ENCODE results near the gene OST4. TPM values are rescaled to one million over a fixed set of nuclear protein-coding genes. Genes with fewer than 3 reads are reported as not detected.
A peak's percentile ranks its signal among the peaks of the same experiment; 100 is the strongest.

The OST4 gene
- total and polyA plus RNA-seq, 9 donors = 201 to 588 (median 279) TPM

GRCh38 chr2:27086090-27086723 lies 14.8 kb upstream of the OST4 start:
- intact Hi-C loops (cut with DNase I) = loop anchor here (2.0 to 10.0 kb wide), 5 partner anchors 34 to 123 kb away; partner anchors contain the start of genes AGBL5 (in 2 of the 4), MAPRE3 (in 2 of the 4) and TMEM214 (in 2 of the 4)
- Histone ChIP-seq H3K4me3 (peak overlapping the region; percentile 61), H3K36me3 (no peaks in the 10 kb centered on the region), H3K4me1 (ENCODE audit: insufficient read depth) (peaks cover 8% of the 10 kb centered on the region), H3K27ac (peak overlapping the region; percentile 59 to 70), H3K27me3 (no peaks in the 10 kb centered on the region), H3K9me3 (no peaks in the 10 kb centered on the region)
- 1% methylated on average over 44 to 81 of the region's 81 CpGs for WGBS, 3 donors
- TF ChIP-seq POLR2A (IDR thresholded peaks at IDR 0.05) (peak; percentile 43), EP300 (IDR thresholded peaks at IDR 0.05) (no peak), CTCF (IDR thresholded peaks at IDR 0.05) (peak; percentile 73 to 97 (median 97))
- peak; percentile 93 to 98 (median 95) for DNase-seq

- intact Hi-C loops (cut with DNase I) = loop anchor here (2.0 to 10.0 kb wide), 5 partner anchors 33 to 123 kb away; partner anchors contain the start of genes AGBL5 (in 2 of the 4), MAPRE3 (in 2 of the 4) and TMEM214 (in 2 of the 4)
- Histone ChIP-seq H3K4me3 (peak overlapping the region; percentile 61), H3K27me3 (no peaks in the 10 kb centered on the region), H3K27ac (peak overlapping the region; percentile 59 to 70), H3K9me3 (no peaks in the 10 kb centered on the region), H3K36me3 (no peaks in the 10 kb centered on the region), H3K4me1 (ENCODE audit: insufficient read depth) (peaks cover 9% of the 10 kb centered on the region)
- TF ChIP-seq CTCF (IDR thresholded peaks at IDR 0.05) (peak in 1 of 3 donors; percentile 41), EP300 (IDR thresholded peaks at IDR 0.05) (no peak), POLR2A (IDR thresholded peaks at IDR 0.05) (no peak)
- 4 to 10% (median 6%) methylated on average over 8 to 38 of the region's 38 CpGs for WGBS, 3 donors
- peak; percentile 78 to 84 (median 78) for DNase-seq
These were observed 14.2 kb upstream of the OST4 start for GRCh38 chr2:27085673-27086089.

DNA sequence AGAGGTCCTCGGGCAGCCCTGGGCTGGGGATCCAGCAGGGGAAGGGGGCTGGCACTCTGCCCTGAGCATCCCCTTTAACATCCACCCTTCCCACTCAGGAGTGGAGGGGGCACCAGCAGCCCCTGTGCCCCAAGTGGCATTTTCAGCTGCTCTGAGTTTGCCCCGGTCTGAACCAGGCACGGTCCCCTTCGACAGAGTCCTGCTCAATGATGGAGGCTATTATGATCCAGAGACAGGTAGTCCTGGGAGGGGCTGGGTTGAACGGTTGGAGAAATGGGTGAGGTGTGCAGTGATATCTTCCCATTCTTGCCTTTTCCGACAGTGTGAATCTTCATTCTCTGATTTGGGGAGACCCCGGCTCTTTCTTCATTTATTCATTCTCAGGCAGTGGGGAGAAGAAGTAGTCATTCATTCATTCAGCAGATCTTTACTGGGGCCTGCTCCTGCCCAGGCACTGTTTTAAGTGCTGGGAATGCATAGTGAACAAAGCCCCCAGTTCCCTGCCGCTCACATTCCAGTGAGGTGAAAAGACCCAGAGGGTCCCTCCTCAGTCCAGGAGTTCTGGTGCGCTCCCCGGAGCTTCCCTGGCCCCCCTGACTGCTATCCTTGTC lies 13.7 kb upstream of the OST4 start:
- DNase-seq = peak in 1 of 5 donors; percentile 58
- no peak for TF ChIP-seq POLR2A (IDR thresholded peaks at IDR 0.05)
- TF ChIP-seq CTCF (IDR thresholded peaks at IDR 0.05) = no peak
- no peak for TF ChIP-seq EP300 (IDR thresholded peaks at IDR 0.05)
- no peaks in the 10 kb centered on the region for H3K36me3 ChIP-seq
- no peaks in the 10 kb centered on the region for H3K27me3 ChIP-seq
- H3K9me3 ChIP-seq = no peaks in the 10 kb centered on the region
- 47 to 56% (median 50%) methylated on average over 10 of the region's 10 CpGs for WGBS, 3 donors
- peak overlapping the region; percentile 61 for H3K4me3 ChIP-seq
- intact Hi-C loops (cut with DNase I) = loop anchor here (5.0 to 10.0 kb wide), 4 partner anchors 33 to 110 kb away; partner anchors contain the start of genes AGBL5 (in 2 of the 4), MAPRE3 (in 2 of the 4) and TMEM214 (in 2 of the 4)
- H3K27ac ChIP-seq = peak overlapping the region in 1 of 2 donors; percentile 70
- H3K4me1 ChIP-seq (ENCODE audit: insufficient read depth) = peaks cover 14% of the 10 kb centered on the region

DNA sequence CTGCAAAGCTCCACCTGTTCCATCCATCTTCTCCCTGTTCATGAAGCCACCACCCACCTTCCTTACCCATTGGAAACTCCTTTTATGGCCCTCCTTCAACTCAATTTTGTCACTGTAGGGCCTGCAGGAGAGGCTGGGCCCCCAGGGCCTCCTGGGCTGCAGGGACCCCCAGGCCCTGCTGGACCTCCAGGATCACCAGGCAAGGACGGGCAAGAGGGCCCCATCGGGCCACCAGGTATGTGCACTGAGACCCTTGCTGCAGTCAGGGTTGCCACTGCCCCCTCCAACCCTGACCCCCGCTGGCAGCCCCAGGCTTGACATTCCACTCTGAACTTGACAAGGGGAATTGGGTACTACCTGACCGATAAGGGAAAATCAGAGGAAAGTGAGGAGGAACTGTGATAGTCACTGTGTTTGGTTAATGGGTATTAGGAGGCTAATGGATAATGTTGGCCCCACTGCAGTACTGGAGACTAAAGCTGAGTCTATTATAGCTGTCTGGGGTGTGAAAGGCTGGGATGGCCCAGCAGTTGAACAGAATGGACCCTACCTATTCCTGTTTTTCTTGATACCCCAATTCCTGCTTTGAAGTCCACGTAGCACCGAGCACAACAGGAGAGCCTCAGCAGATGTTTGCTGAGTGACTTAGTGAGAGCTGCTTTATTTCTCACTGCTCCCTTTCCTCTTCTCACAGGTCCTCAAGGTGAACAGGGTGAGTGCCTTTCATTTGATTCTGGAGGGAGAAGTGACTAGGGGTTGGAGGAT lies 13.0 kb upstream of the OST4 start:
- intact Hi-C loops (cut with DNase I) = loop anchor here (5.0 to 10.0 kb wide), 4 partner anchors 32 to 110 kb away; partner anchors contain the start of genes AGBL5 (in 2 of the 4), MAPRE3 (in 2 of the 4) and TMEM214 (in 2 of the 4)
- no peak overlapping the region for H3K4me3 ChIP-seq
- H3K4me1 ChIP-seq (ENCODE audit: insufficient read depth) = peaks cover 16% of the 10 kb centered on the region

More for the DNA sequence above, 13.0 kb upstream of the OST4 start:
- no peaks in the 10 kb centered on the region for H3K36me3 ChIP-seq
- no peak for TF ChIP-seq EP300 (IDR thresholded peaks at IDR 0.05)
- H3K9me3 ChIP-seq = no peaks in the 10 kb centered on the region
- DNase-seq = peak in 2 of 5 donors; percentile 20 to 41
- no peak overlapping the region for H3K27ac ChIP-seq
- 60 to 82% (median 72%) methylated on average over 6 of the region's 6 CpGs for WGBS, 3 donors
- H3K27me3 ChIP-seq = no peaks in the 10 kb centered on the region
